Smooth muscle cell (in vitro differentiated cells): ENCODE data around the gene CLEC16A. TPM values are rescaled to one million over a fixed set of nuclear protein-coding genes. Genes with fewer than 3 reads are reported as not detected.

Source experiments
- DNase-seq: peaks from one replicate; lab custom pipeline; 2025; ENCODE audit not compliant: unreplicated experiment; lab: John Stamatoyannopoulos, UW
- H2AFZ ChIP-seq: fragments of 200-600 bp; sonication (generic); 2 replicates; pipeline ENCODE4 v1.6.0; 2016; ENCODE audit warnings: antibody characterized with exemption, low read depth, mild to moderate bottlenecking
- H3F3A ChIP-seq: fragments of 200-600 bp; sonication (generic); 2 replicates; pipeline ENCODE4 v1.6.0; 2017; ENCODE audit warnings: antibody characterized with exemption, low read depth
- H3K27ac ChIP-seq: fragments of 200-600 bp; sonication (generic); 2 replicates; pipeline ENCODE4 v1.5.1; 2016; ENCODE audit warnings: low read depth, mild to moderate bottlenecking
- H3K27me3 ChIP-seq: fragments of 200-600 bp; sonication (generic); 2 replicates; pipeline ENCODE4 v1.6.1; 2016; ENCODE audit warnings: low read depth, mild to moderate bottlenecking
- H3K36me3 ChIP-seq: fragments of 200-600 bp; sonication (generic); 2 replicates; pipeline ENCODE4 v1.5.1; 2016; ENCODE audit warnings: low read depth
- H3K4me1 ChIP-seq: fragments of 200-600 bp; sonication (generic); 2 replicates; pipeline ENCODE4 v1.5.1; 2016; ENCODE audit warnings: low read depth
- H3K4me2 ChIP-seq: fragments of 200-600 bp; sonication (generic); 2 replicates; pipeline ENCODE4 v1.6.0; 2016; ENCODE audit warnings: mild to moderate bottlenecking
- H3K4me3 ChIP-seq: fragments of 200-600 bp; sonication (generic); 2 replicates; pipeline ENCODE4 v1.5.1; 2016; ENCODE audit warnings: mild to moderate bottlenecking
- H3K79me2 ChIP-seq: fragments of 200-600 bp; sonication (generic); 2 replicates; pipeline ENCODE4 v1.6.0; 2016; ENCODE audit warnings: low read depth, mild to moderate bottlenecking
- H3K9ac ChIP-seq: fragments of 200-600 bp; sonication (generic); 2 replicates; pipeline ENCODE4 v1.6.0; 2016; ENCODE audit warnings: low read depth
- H3K9me3 ChIP-seq: fragments of 200-600 bp; sonication (generic); replicated peaks from 2 replicates; pipeline ENCODE4 v1.5.1; 2016; ENCODE audit warnings: low read depth
- H4K20me1 ChIP-seq: fragments of 200-600 bp; sonication (generic); 2 replicates; pipeline ENCODE4 v1.6.0; 2016; ENCODE audit warnings: low read depth
- WGBS: methylation state at CpG from one replicate; pipeline ENCODE4 v1.1.7; 2016; ENCODE audit warnings: low lambda C conversion rate; 5-methylcytosine and 5-hydroxymethylcytosine counted together
- polyA plus RNA-seq: library from polyadenylated mRNA; unstranded; fragments of >200 nt; fragmentation: Nextera tagmentation; extraction: Ambion mirVana; gene quantifications from 2 replicates; pipeline ENCODE4 v1.2.1, GENCODE V29; 2016
- total RNA-seq: library from RNA; depleted of rRNA; stranded (reverse); fragments of >200 nt; gene quantifications from 2 replicates; pipeline ENCODE4 v1.2.3, GENCODE V29; 2014
- TF ChIP-seq, protein P1 (sequence below): fragments of 200-600 bp; sonication (generic); IDR thresholded peaks from 2 replicates; pipeline ENCODE4 v1.5.1; 2017; ENCODE audit warnings: borderline replicate concordance, mild to moderate bottlenecking, antibody characterized with exemption; ENCODE audit not compliant: insufficient read depth, poor library complexity, severe bottlenecking

CLEC16A gene
- total and polyA plus RNA-seq, 2 experiments from 2014 or later = 12.6 to 16.2 TPM

DNA sequence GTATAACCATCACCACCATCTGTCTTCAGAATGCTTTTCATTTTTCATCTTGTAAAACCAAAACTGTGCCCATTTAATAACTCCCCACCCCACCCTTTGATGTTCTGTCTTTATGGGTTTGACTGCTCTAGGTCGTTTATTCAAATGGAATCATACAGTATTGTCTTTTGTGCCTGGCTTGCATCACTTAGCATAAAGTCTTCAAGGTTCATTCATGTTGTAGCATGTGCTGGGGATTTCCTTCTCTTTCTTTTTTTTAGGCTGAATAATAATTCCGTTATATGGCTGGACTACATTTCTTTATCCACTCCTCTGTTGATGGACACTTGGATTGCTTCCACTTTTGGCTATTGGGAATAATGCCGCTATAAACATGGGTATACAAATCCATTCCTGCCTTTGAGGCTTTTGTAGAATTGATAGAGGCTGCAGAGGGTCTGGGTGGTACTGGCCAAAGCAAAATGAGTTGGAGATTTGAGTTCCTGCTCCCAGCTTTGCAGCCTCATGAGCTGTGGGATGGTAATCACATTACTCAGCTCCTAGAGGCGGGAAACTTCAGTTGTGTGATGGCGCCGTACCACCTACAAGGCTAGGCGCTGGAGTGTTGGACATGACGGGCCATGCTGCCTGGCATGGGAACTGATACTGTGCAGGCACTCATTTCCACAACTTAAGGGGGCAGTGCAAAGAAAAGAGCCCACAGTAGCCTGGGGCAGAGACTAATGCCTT, 64.8 kb downstream of the CLEC16A start:
- no peak for DNase-seq
- Histone ChIP-seq H3K4me3 (no peak overlapping the region), H3K79me2 (no peaks in the 10 kb centered on the region), H3K9ac (no peak overlapping the region), H3K4me2 (no peak overlapping the region), H3K36me3 (no peaks in the 10 kb centered on the region), H3F3A (peaks cover 4% of the 10 kb centered on the region), H3K27me3 (no peaks in the 10 kb centered on the region), H3K4me1 (peaks cover 12% of the 10 kb centered on the region), H3K9me3 (no peaks in the 10 kb centered on the region), H2AFZ (no peak overlapping the region), H3K27ac (peak overlapping the region; percentile 0), H4K20me1 (no peaks in the 10 kb centered on the region)
- TF ChIP-seq, protein P1, sequence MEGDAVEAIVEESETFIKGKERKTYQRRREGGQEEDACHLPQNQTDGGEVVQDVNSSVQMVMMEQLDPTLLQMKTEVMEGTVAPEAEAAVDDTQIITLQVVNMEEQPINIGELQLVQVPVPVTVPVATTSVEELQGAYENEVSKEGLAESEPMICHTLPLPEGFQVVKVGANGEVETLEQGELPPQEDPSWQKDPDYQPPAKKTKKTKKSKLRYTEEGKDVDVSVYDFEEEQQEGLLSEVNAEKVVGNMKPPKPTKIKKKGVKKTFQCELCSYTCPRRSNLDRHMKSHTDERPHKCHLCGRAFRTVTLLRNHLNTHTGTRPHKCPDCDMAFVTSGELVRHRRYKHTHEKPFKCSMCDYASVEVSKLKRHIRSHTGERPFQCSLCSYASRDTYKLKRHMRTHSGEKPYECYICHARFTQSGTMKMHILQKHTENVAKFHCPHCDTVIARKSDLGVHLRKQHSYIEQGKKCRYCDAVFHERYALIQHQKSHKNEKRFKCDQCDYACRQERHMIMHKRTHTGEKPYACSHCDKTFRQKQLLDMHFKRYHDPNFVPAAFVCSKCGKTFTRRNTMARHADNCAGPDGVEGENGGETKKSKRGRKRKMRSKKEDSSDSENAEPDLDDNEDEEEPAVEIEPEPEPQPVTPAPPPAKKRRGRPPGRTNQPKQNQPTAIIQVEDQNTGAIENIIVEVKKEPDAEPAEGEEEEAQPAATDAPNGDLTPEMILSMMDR = no peak
- 55% methylated on average over 8 of the region's 8 CpGs for WGBS

DNA sequence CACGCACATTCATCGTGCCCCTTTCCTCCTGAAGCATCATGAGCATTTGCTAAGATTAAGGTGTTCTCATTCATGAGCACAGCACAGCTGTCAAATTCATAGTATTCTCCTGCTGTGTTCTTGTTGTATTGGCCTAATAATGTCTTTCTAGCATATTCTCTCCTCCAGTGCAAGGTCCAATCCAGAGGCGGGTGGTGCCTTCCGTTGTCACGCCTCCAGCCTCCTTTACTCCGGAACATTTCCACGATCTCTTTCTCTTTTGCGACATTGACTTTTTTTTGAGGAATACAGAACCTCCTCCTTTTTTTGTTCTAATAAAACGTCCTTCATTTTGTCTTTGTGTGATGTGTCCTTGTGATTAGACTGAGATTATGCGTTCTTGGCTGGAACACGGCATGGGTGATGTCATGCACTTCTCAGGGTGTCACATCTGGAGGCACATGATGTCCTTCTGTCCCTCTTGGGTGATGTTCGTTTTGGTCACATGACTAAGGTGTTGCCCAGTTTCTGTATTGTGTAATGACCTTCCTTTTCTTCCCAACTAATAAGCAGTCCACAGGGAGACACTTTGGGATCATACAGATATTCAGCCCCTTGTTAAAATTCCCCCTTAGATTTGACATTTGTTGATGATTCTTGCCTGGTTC, 66.3 kb downstream of the CLEC16A start:
- Histone ChIP-seq H2AFZ (no peak overlapping the region), H3K9ac (no peak overlapping the region), H3K9me3 (no peaks in the 10 kb centered on the region), H3K4me2 (no peak overlapping the region), H3K79me2 (no peaks in the 10 kb centered on the region), H3K27ac (no peak overlapping the region), H3K4me1 (peaks cover 12% of the 10 kb centered on the region), H3K36me3 (no peaks in the 10 kb centered on the region), H3K4me3 (no peak overlapping the region), H3K27me3 (no peaks in the 10 kb centered on the region), H4K20me1 (no peaks in the 10 kb centered on the region), H3F3A (peaks cover 4% of the 10 kb centered on the region)
- no peak for DNase-seq
- whole genome bisulfite sequencing = 97% methylated on average over 12 of the region's 12 CpGs
- TF ChIP-seq, protein P1 = no peak

DNA sequence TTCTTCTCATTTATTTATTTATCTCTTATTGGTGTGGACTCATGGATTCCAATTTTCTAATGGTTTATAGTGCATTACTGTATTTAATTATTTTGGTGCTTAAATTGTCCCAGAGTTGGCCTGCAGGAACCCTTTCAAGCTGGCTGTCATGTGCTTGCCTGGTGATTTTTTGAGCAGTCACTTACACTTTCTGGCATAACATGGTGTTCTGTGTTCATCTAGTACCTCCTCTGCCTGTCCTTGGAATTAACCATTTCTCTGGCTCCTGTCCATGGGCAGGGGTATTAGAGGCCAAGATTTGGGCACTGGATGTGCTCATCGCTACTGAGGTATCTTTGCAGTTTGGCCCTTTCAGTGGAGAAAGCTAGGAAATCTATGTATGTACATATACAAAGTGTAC, 67.0 kb downstream of the CLEC16A start:
- TF ChIP-seq, protein P1 = no peak

More for the DNA sequence above, 67.0 kb downstream of the CLEC16A start:
- Histone ChIP-seq H3K79me2 (no peaks in the 10 kb centered on the region), H3K9me3 (no peaks in the 10 kb centered on the region), H3K27me3 (no peaks in the 10 kb centered on the region), H3K9ac (no peak overlapping the region), H2AFZ (no peak overlapping the region), H3K27ac (no peak overlapping the region), H3F3A (peaks cover 4% of the 10 kb centered on the region), H3K4me1 (peaks cover 12% of the 10 kb centered on the region), H4K20me1 (no peaks in the 10 kb centered on the region), H3K4me2 (no peak overlapping the region), H3K36me3 (no peaks in the 10 kb centered on the region), H3K4me3 (no peak overlapping the region)
- 89% methylated on average over 1 of the region's 1 CpG for WGBS
- DNase-seq = no peak
